Measurements from ENCODE around the gene PON3. TPM values are rescaled to one million over a fixed set of nuclear protein-coding genes. Genes with fewer than 3 reads are reported as not detected.
A peak's percentile ranks its signal among the peaks of the same experiment; 100 is the strongest.

PON3 gene
- total and polyA plus RNA-seq, 2 experiments from 2014 or later = 1.4 to 1.6 TPM

DNA sequence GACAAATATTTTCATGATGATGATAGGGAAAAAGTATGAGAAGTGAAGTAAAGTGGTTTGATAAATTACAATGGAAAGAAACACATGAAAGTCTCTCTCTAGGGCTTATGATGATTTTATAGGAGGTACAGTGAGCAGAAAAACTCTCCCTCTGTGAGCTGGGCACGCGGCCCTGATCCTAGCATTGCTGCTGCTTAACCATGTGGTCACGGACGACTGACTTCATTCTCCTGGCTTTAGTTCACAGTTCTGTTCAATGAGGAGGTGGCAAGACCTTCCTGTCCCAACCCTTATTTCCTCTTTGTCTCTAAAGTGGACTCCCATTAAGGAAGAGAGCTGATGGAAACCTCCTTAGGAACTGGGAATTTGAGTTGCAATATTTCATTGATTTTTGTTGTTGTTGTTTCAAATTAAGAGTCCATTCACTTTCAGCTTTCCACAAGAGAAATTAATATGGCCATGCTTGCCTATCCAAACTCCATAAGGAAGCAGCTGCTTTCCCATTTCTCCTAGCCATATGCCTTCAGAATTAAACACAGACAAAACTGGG lies 8.2 kb upstream of the PON3 start:
- Mint-ChIP-seq H3K36me3 (ENCODE audit: low read depth) (peaks cover 6% of the 10 kb centered on the region; the same call in 1 of the 3 replicates), H3K27me3 (ENCODE audit: insufficient read depth, low read depth, poor library complexity) (peaks cover 1% of the 10 kb centered on the region), H3K4me3 (no peak overlapping the region), H3K4me1 (no peaks in the 10 kb centered on the region; the same call in 2 of the 3 replicates), H3K27ac (no peak overlapping the region), H3K9me3 (no peaks in the 10 kb centered on the region)
- Histone ChIP-seq H3K4me3 (no peak overlapping the region), H3K27ac (ENCODE audit: low read depth) (peak overlapping the region; percentile 20; the same call in 1 of the 2 replicates), H3K27me3 (ENCODE audit: insufficient read depth) (no peaks in the 10 kb centered on the region), H4K20me1 (replicated peaks; ENCODE audit: insufficient read depth) (no peaks in the 10 kb centered on the region), H3K79me2 (replicated peaks; ENCODE audit: insufficient read depth) (no peaks in the 10 kb centered on the region), H2AFZ (no peak overlapping the region), H3F3A (replicated peaks; ENCODE audit: low read depth) (no peaks in the 10 kb centered on the region), H3K4me2 (no peak overlapping the region), H3K36me3 (ENCODE audit: insufficient read depth) (no peaks in the 10 kb centered on the region; the same call in 1 of the 2 replicates), H3K4me1 (ENCODE audit: insufficient read depth) (no peaks in the 10 kb centered on the region), H3K9me2 (ENCODE audit: insufficient read depth) (no peaks in the 10 kb centered on the region)
- TF ChIP-seq ETS1 (IDR thresholded peaks at IDR 0.05) (no peak), CREB1 (CRISPR knock-in tag; IDR thresholded peaks at IDR 0.05; ENCODE audit: low read depth) (no peak), JUNB (IDR thresholded peaks at IDR 0.05; ENCODE audit: unreplicated experiment) (no peak)
- ATAC-seq = no peak
- DNase-seq (ENCODE audit: low spot score) = no peak

- no peaks in the 10 kb centered on the region for H3K36me3 Mint-ChIP-seq (ENCODE audit: low read depth)
- no peaks in the 10 kb centered on the region for H4K20me1 ChIP-seq (replicated peaks; ENCODE audit: insufficient read depth)
- no peak overlapping the region for H3K4me3 Mint-ChIP-seq
- no peak overlapping the region for H3K27ac ChIP-seq (ENCODE audit: low read depth)
- no peaks in the 10 kb centered on the region for H3K9me2 ChIP-seq (ENCODE audit: insufficient read depth)
- no peaks in the 10 kb centered on the region for H3K36me3 ChIP-seq (ENCODE audit: insufficient read depth)
- no peaks in the 10 kb centered on the region for H3K9me3 Mint-ChIP-seq
- no peak for ATAC-seq
- TF ChIP-seq POLR2AphosphoS5 (IDR thresholded peaks at IDR 0.05; ENCODE audit: low read depth) = no peak
- no peak for TF ChIP-seq ZNF462 (CRISPR knock-in tag; IDR thresholded peaks at IDR 0.05)
- no peak for TF ChIP-seq NANOG (IDR thresholded peaks at IDR 0.05; ENCODE audit: borderline replicate concordance)
- no peak for TF ChIP-seq ZNF331 (CRISPR knock-in tag; IDR thresholded peaks at IDR 0.05; ENCODE audit: low read depth)
- TF ChIP-seq ETS1 (IDR thresholded peaks at IDR 0.05) = no peak
- no peak for TF ChIP-seq ZNF114 (CRISPR knock-in tag; IDR thresholded peaks at IDR 0.05)
- H3K27ac Mint-ChIP-seq = no peak overlapping the region
- peaks cover 9% of the 10 kb centered on the region for H3K4me1 Mint-ChIP-seq
- no peak overlapping the region for H3K4me2 ChIP-seq
- peaks cover 15% of the 10 kb centered on the region for H3K27me3 Mint-ChIP-seq (ENCODE audit: insufficient read depth, low read depth, poor library complexity)
- no peaks in the 10 kb centered on the region for H3K79me2 ChIP-seq (replicated peaks; ENCODE audit: insufficient read depth)
- no peak overlapping the region for H2AFZ ChIP-seq
- peaks cover 15% of the 10 kb centered on the region; the same call in 1 of the 2 replicates for H3K27me3 ChIP-seq (ENCODE audit: insufficient read depth)
- H3K4me3 ChIP-seq = no peak overlapping the region
- H3F3A ChIP-seq (replicated peaks; ENCODE audit: low read depth) = no peaks in the 10 kb centered on the region
- no peak for DNase-seq (ENCODE audit: low spot score)
- peaks cover 3% of the 10 kb centered on the region; the same call in 1 of the 2 replicates for H3K4me1 ChIP-seq (ENCODE audit: insufficient read depth)
These were observed 2.2 kb upstream of the PON3 start for GRCh38 chr7:95398155-95398940.
